Measurements from ENCODE around the gene FAM118A.
A peak's percentile ranks its signal among the peaks of the same experiment; 100 is the strongest.

Gene FAM118A

DNA sequence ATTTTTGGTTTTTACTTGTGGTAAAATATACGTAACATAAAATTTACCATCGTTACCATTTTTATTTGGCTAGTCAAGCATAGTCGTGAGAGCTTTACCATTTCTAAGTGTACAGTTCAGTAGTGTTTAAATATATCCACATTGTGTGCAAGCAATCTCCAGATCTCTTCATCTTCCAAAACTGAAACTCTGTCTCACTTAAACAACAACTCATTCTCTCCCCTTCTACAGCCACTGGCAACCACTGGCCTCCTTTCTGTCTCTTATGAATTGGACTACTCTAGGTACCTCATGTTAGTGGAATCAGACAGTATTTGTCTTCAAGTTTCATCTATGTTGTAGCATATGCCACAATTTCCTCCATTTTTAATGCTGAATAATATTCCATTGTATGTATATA, 66.3 kb downstream of the FAM118A start:
- no peak overlapping the region for H3K4me3 ChIP-seq (replicated peaks; ENCODE audit: low read depth, low read length)
- TF ChIP-seq, protein P1, sequence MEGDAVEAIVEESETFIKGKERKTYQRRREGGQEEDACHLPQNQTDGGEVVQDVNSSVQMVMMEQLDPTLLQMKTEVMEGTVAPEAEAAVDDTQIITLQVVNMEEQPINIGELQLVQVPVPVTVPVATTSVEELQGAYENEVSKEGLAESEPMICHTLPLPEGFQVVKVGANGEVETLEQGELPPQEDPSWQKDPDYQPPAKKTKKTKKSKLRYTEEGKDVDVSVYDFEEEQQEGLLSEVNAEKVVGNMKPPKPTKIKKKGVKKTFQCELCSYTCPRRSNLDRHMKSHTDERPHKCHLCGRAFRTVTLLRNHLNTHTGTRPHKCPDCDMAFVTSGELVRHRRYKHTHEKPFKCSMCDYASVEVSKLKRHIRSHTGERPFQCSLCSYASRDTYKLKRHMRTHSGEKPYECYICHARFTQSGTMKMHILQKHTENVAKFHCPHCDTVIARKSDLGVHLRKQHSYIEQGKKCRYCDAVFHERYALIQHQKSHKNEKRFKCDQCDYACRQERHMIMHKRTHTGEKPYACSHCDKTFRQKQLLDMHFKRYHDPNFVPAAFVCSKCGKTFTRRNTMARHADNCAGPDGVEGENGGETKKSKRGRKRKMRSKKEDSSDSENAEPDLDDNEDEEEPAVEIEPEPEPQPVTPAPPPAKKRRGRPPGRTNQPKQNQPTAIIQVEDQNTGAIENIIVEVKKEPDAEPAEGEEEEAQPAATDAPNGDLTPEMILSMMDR (IDR thresholded peaks at IDR 0.05; ENCODE audit: low read length, missing control alignments): no peak
- no peak for DNase-seq (ENCODE audit: low read depth)

- DNase-seq (ENCODE audit: low read depth): peak; percentile 44
- TF ChIP-seq, protein P1 (IDR thresholded peaks at IDR 0.05; ENCODE audit: low read length, missing control alignments): no peak
- no peak overlapping the region for H3K4me3 ChIP-seq (replicated peaks; ENCODE audit: low read depth, low read length)
Measured at GRCh38 chr22:45376703-45377102, 67.0 kb downstream of the FAM118A start.

DNA sequence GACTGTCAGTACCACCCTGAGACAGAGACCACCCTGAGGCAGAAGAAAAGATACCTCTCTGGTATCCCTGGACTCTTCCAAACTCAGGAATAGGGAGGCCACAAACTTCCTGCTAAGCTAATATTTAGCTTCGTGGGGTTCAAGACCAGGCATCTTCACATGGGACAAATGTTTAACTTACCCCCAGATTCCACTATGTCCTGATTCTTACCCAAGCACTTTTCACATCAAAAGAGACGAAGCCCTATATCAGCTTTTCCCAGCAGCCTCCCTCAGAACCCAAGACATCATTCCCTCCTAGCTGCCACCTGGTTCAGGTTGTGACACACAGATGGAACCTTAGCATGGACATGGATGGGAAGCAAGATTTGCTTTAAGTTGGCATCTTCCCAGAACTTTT, 71.6 kb downstream of the FAM118A start:
- TF ChIP-seq, protein P1 (IDR thresholded peaks at IDR 0.05; ENCODE audit: low read length, missing control alignments): no peak
- H3K4me3 ChIP-seq (replicated peaks; ENCODE audit: low read depth, low read length): no peak overlapping the region
- DNase-seq (ENCODE audit: low read depth): no peak

- TF ChIP-seq, protein P1 (IDR thresholded peaks at IDR 0.05; ENCODE audit: low read length, missing control alignments): no peak
- no peak overlapping the region for H3K4me3 ChIP-seq (replicated peaks; ENCODE audit: low read depth, low read length)
- DNase-seq (ENCODE audit: low read depth): no peak
Measured at GRCh38 chr22:45389546-45389945, 79.8 kb downstream of the FAM118A start.

All from fibroblast of pulmonary artery (primary cell).